ENCODE data around the gene FMOD.

DNA sequence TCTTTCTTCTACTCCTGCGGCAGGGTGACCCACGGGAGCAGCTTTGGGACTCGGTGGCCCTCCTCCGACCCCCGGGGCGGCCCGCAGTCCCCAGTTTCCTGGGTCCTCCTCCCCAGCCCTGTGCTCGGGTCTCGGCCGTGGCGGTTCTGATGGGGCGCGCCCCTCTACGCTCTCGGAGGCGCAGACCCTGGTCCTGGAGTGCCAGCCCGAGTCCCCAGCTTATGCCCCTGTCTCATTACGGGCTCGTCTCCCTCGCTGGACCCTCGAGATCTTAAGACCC, 45.2 kb downstream of the FMOD start:
- TF ChIP-seq, protein P1, sequence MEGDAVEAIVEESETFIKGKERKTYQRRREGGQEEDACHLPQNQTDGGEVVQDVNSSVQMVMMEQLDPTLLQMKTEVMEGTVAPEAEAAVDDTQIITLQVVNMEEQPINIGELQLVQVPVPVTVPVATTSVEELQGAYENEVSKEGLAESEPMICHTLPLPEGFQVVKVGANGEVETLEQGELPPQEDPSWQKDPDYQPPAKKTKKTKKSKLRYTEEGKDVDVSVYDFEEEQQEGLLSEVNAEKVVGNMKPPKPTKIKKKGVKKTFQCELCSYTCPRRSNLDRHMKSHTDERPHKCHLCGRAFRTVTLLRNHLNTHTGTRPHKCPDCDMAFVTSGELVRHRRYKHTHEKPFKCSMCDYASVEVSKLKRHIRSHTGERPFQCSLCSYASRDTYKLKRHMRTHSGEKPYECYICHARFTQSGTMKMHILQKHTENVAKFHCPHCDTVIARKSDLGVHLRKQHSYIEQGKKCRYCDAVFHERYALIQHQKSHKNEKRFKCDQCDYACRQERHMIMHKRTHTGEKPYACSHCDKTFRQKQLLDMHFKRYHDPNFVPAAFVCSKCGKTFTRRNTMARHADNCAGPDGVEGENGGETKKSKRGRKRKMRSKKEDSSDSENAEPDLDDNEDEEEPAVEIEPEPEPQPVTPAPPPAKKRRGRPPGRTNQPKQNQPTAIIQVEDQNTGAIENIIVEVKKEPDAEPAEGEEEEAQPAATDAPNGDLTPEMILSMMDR (IDR thresholded peaks at IDR 0.05) = no peak
- TF ChIP-seq EP300 (IDR thresholded peaks at IDR 0.05) (no peak), POLR2A (IDR thresholded peaks at IDR 0.05) (no peak)
